Measurements from ENCODE around the gene DLGAP1. TPM values are rescaled to one million over a fixed set of nuclear protein-coding genes. Genes with fewer than 3 reads are reported as not detected.

Gene DLGAP1
- total and polyA plus RNA-seq, 10 of the 15 experiments (the other 5 are each of a cell fraction or from before 2014, with no cell fraction given): 0.23 to 27.6 (median 1.9) TPM

GRCh38 chr18:4198956-4199355, 256.2 kb downstream of the DLGAP1 start:
- ChIA-PET RAD21 (ENCODE audit: unreplicated experiment) (no interaction called here), POLR2A (no interaction called here), CTCF (no interaction called here), SMC1A (ENCODE audit: uncharacterized antibody, unreplicated experiment) (no interaction called here)
- intact Hi-C loops (cut with micrococcal nuclease; ENCODE audit: unreplicated experiment): no loop called here
- Histone ChIP-seq H4K20me1 (ENCODE audit: control insufficient read depth, insufficient read depth) (no peaks in the 10 kb centered on the region), H2AFZ (ENCODE audit: control insufficient read depth, low read depth, low read length) (no peak overlapping the region), H3K4me3 (no peak overlapping the region), H3K4me1 (ENCODE audit: control insufficient read depth, insufficient read depth, low read length) (no peaks in the 10 kb centered on the region), H3K36me3 (ENCODE audit: control insufficient read depth in 2 of 2, insufficient read depth in 2 of 2, low read length in 1 of 2) (no peaks in the 10 kb centered on the region; a peak in 1 of 4 replicates), H3K9me3 (replicated peaks; ENCODE audit: control insufficient read depth, insufficient read depth, low read length) (no peaks in the 10 kb centered on the region; the same call in 2 of the 3 replicates), H3K79me2 (ENCODE audit: control insufficient read depth, insufficient read depth, low read length) (no peaks in the 10 kb centered on the region), H3K9ac (ENCODE audit: control insufficient read depth, insufficient read depth, low read length) (no peak overlapping the region), H3K27ac (ENCODE audit: control insufficient read depth, insufficient read depth) (no peak overlapping the region), H3K4me2 (ENCODE audit: control insufficient read depth, insufficient read depth) (no peak overlapping the region), H3K27me3 (replicated peaks in 1 of 2; ENCODE audit: control insufficient read depth in 2 of 2, insufficient read depth in 2 of 2, low read length in 1 of 2) (no peaks in the 10 kb centered on the region)
- TF ChIP-seq MAX (IDR thresholded peaks at IDR 0.05; ENCODE audit: low read depth, low read length) (no peak), FOXK2 (IDR thresholded peaks at IDR 0.05) (no peak), STAT3 (IDR thresholded peaks at IDR 0.05; ENCODE audit: low read depth, low read length) (no peak), RAD51 (IDR thresholded peaks at IDR 0.05) (no peak)
- WGBS (ENCODE audit: insufficient coverage, insufficient replicate concordance, low lambda C conversion rate, missing lambda C conversion rate): 25% methylated on average over 5 of the region's 5 CpGs
- FAIRE-seq: no peak
- in situ Hi-C loops (cut with MboI): no loop called here
- BruUV-seq (replicated peaks): no TSS peak
- no peak for DNase-seq (ENCODE audit: low read depth, low spot score)
- no peak for ATAC-seq

DNA sequence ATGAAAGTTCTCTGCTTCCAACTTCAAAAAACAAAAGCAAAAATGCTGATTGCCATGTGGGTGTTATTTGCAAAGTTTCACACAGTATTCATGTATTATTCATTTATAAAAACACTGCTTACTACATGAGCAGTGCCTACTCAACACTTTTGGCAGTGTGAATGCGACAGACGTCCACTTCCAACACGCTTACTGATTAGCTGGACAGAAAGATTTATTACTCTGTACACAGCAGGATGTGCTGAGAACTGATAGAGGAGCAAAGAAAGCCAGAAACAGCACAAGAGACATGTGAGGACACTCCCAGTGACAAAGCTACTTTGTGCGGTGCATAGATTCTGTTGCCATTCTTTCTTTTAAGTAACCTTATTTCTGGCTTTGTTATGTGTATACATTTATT, 258.8 kb downstream of the DLGAP1 start:
- WGBS (ENCODE audit: insufficient coverage, insufficient replicate concordance, low lambda C conversion rate, missing lambda C conversion rate): 47% methylated on average over 4 of the region's 4 CpGs
- DNase-seq (ENCODE audit: low read depth, low spot score) (no peak), FAIRE-seq (no peak), ATAC-seq (no peak)
- intact Hi-C loops (cut with micrococcal nuclease; ENCODE audit: unreplicated experiment): no loop called here
- RAD21 ChIA-PET (ENCODE audit: unreplicated experiment): interaction anchor here (1.2 kb wide), 1 partner anchor 40 kb away, joined by 3 read pairs; no protein-coding TSS in a partner anchor
- SMC1A ChIA-PET (ENCODE audit: uncharacterized antibody, unreplicated experiment): interaction anchor here (1.1 to 5.4 kb wide), 5 partner anchors 8 to 57 kb away, joined by 3 to 32 read pairs (median 4); no protein-coding TSS in a partner anchor
- Histone ChIP-seq H3K4me2 (ENCODE audit: control insufficient read depth, insufficient read depth) (no peak overlapping the region), H2AFZ (ENCODE audit: control insufficient read depth, low read depth, low read length) (no peak overlapping the region), H3K36me3 (ENCODE audit: control insufficient read depth in 2 of 2, insufficient read depth in 2 of 2, low read length in 1 of 2) (no peaks in the 10 kb centered on the region; a peak in 1 of 4 replicates), H3K9me3 (replicated peaks; ENCODE audit: control insufficient read depth, insufficient read depth, low read length) (no peaks in the 10 kb centered on the region; the same call in 2 of the 3 replicates), H3K79me2 (ENCODE audit: control insufficient read depth, insufficient read depth, low read length) (no peaks in the 10 kb centered on the region), H3K27ac (ENCODE audit: control insufficient read depth, insufficient read depth) (no peak overlapping the region), H4K20me1 (ENCODE audit: control insufficient read depth, insufficient read depth) (no peaks in the 10 kb centered on the region), H3K4me1 (ENCODE audit: control insufficient read depth, insufficient read depth, low read length) (no peaks in the 10 kb centered on the region), H3K4me3 (no peak overlapping the region), H3K27me3 (replicated peaks in 1 of 2; ENCODE audit: control insufficient read depth in 2 of 2, insufficient read depth in 2 of 2, low read length in 1 of 2) (no peaks in the 10 kb centered on the region), H3K9ac (ENCODE audit: control insufficient read depth, insufficient read depth, low read length) (no peak overlapping the region)
- POLR2A ChIA-PET: no interaction called here
- CTCF ChIA-PET: interaction anchor here (0.6 to 1.1 kb wide), 2 partner anchors 12 to 914 kb away, joined by 3 to 4 read pairs; no protein-coding TSS in a partner anchor
- in situ Hi-C loops (cut with MboI): no loop called here
- BruUV-seq (replicated peaks): no TSS peak
- TF ChIP-seq, protein P1, sequence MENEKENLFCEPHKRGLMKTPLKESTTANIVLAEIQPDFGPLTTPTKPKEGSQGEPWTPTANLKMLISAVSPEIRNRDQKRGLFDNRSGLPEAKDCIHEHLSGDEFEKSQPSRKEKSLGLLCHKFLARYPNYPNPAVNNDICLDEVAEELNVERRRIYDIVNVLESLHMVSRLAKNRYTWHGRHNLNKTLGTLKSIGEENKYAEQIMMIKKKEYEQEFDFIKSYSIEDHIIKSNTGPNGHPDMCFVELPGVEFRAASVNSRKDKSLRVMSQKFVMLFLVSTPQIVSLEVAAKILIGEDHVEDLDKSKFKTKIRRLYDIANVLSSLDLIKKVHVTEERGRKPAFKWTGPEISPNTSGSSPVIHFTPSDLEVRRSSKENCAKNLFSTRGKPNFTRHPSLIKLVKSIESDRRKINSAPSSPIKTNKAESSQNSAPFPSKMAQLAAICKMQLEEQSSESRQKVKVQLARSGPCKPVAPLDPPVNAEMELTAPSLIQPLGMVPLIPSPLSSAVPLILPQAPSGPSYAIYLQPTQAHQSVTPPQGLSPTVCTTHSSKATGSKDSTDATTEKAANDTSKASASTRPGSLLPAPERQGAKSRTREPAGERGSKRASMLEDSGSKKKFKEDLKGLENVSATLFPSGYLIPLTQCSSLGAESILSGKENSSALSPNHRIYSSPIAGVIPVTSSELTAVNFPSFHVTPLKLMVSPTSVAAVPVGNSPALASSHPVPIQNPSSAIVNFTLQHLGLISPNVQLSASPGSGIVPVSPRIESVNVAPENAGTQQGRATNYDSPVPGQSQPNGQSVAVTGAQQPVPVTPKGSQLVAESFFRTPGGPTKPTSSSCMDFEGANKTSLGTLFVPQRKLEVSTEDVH (IDR thresholded peaks at IDR 0.05; ENCODE audit: low read depth, partially characterized antibody): no peak
- TF ChIP-seq RAD21 (IDR thresholded peaks at IDR 0.05; ENCODE audit: insufficient read depth, low read depth, low read length): no peak
- TF ChIP-seq RB1 (IDR thresholded peaks at IDR 0.05; ENCODE audit: borderline replicate concordance): no peak
- no peak for TF ChIP-seq MLLT1 (IDR thresholded peaks at IDR 0.05)
- TF ChIP-seq PAX8 (IDR thresholded peaks at IDR 0.05): no peak
- TF ChIP-seq ZNF384 (IDR thresholded peaks at IDR 0.05; ENCODE audit: borderline replicate concordance, low read depth, low read length): no peak
- no peak for TF ChIP-seq CBX5 (IDR thresholded peaks at IDR 0.05; ENCODE audit: low read depth)
- no peak for TF ChIP-seq NR2F1 (conservative IDR thresholded peaks at IDR 0.05)
- no peak for TF ChIP-seq TARDBP (IDR thresholded peaks at IDR 0.05; ENCODE audit: borderline replicate concordance)
- no peak for TF ChIP-seq MAX (IDR thresholded peaks at IDR 0.05; ENCODE audit: low read depth, low read length)
- no peak for TF ChIP-seq POU2F2 (IDR thresholded peaks at IDR 0.05; ENCODE audit: borderline replicate concordance, low read depth, low read length)
